Mesenchymal stem cell (in vitro differentiated cells and primary cell): ENCODE results near the gene EI24.

Source experiments
- DNase-seq: peaks from one replicate; pipeline ENCODE4 v3.0.0-alpha.2; 2013
- H2AFZ ChIP-seq: one replicate; pipeline ENCODE4 v1.6.1; 2013; ENCODE audit warnings: low read depth, mild to moderate bottlenecking, control low read depth, inconsistent platforms, low read length, moderate library complexity
- H2AK5ac ChIP-seq: 2 replicates; pipeline ENCODE4 v1.6.1; 2013; ENCODE audit warnings: low read length, moderate library complexity, mild to moderate bottlenecking, inconsistent platforms; ENCODE audit not compliant: severe bottlenecking
- H2BK120ac ChIP-seq: one replicate; pipeline ENCODE4 v1.6.1; 2013; ENCODE audit warnings: low read depth, mild to moderate bottlenecking, inconsistent platforms, low read length, moderate library complexity
- H2BK12ac ChIP-seq, 2 experiments: one replicate each; pipeline ENCODE4 v1.6.1; 2013; ENCODE audit warnings: inconsistent platforms in 2 of 2, low read length in 2 of 2, mild to moderate bottlenecking in 2 of 2, moderate library complexity in 2 of 2, control low read depth in 1 of 2
- H2BK15ac ChIP-seq: one replicate; pipeline ENCODE4 v1.6.1; 2013; ENCODE audit warnings: mild to moderate bottlenecking, low read depth, inconsistent platforms; ENCODE audit not compliant: poor library complexity, severe bottlenecking
- H2BK5ac ChIP-seq: 2 replicates; pipeline ENCODE4 v1.6.1; 2013; ENCODE audit warnings: low read depth, mild to moderate bottlenecking, low read length, control low read depth, inconsistent platforms; ENCODE audit not compliant: poor library complexity, severe bottlenecking
- H3K14ac ChIP-seq, 2 experiments: one replicate each; pipeline ENCODE4 v1.6.1; 2013; ENCODE audit warnings: inconsistent platforms in 2 of 2, low read length in 2 of 2, control low read depth in 1 of 2, mild to moderate bottlenecking in 1 of 2, moderate library complexity in 1 of 2
- H3K18ac ChIP-seq, 2 experiments: one replicate each; pipeline ENCODE4 v1.6.1; 2013; ENCODE audit warnings: inconsistent platforms in 2 of 2, low read length in 2 of 2, control low read depth in 1 of 2, low read depth in 1 of 2, mild to moderate bottlenecking in 1 of 2
- H3K23ac ChIP-seq, 2 experiments: one replicate each; pipeline ENCODE4 v1.6.1; 2013; ENCODE audit warnings: inconsistent platforms in 2 of 2, low read length in 2 of 2, mild to moderate bottlenecking in 2 of 2, moderate library complexity in 2 of 2, control low read depth in 1 of 2
- H3K27ac ChIP-seq: 2 replicates; pipeline ENCODE4 v1.5.1; 2013; ENCODE audit warnings: mild to moderate bottlenecking, moderate library complexity, low read length, control low read depth, inconsistent platforms; ENCODE audit not compliant: poor library complexity, severe bottlenecking
- H3K27me3 ChIP-seq, 2 experiments: 2 replicates each; pipeline versions ENCODE4 v1.6.1 to v1.7.0; 2013; ENCODE audit warnings: low read length in 2 of 2, mild to moderate bottlenecking in 2 of 2, moderate library complexity in 2 of 2, control low read depth in 1 of 2, inconsistent platforms in 1 of 2; ENCODE audit not compliant: control insufficient read depth in 1 of 2, insufficient read depth in 1 of 2
- H3K36me3 ChIP-seq, 2 experiments: 2 replicates each; pipeline versions ENCODE4 v1.6.1 to v1.7.0; 2013; ENCODE audit warnings: low read length in 2 of 2, control low read depth in 1 of 2, inconsistent platforms in 1 of 2, low read depth in 1 of 2, mild to moderate bottlenecking in 1 of 2; ENCODE audit not compliant: insufficient read depth in 2 of 2, control insufficient read depth in 1 of 2
- H3K4ac ChIP-seq, 2 experiments: one replicate each; pipeline ENCODE4 v1.6.1; 2013; ENCODE audit warnings: inconsistent platforms in 2 of 2, low read length in 2 of 2, mild to moderate bottlenecking in 2 of 2, moderate library complexity in 2 of 2, control low read depth in 1 of 2, low read depth in 1 of 2
- H3K4me1 ChIP-seq: 2 replicates; pipeline ENCODE4 v1.6.1; 2013; ENCODE audit warnings: low read depth, low read length, control low read depth; ENCODE audit not compliant: control insufficient read depth, insufficient read depth
- H3K4me2 ChIP-seq: 2 replicates; pipeline ENCODE4 v1.6.1; 2013; ENCODE audit warnings: low read length, mild to moderate bottlenecking, inconsistent platforms; ENCODE audit not compliant: poor library complexity, severe bottlenecking
- H3K4me3 ChIP-seq, 2 experiments: 2 replicates each; pipeline versions ENCODE4 v1.5.1 to v1.7.0; 2013; ENCODE audit warnings: low read length in 2 of 2, mild to moderate bottlenecking in 2 of 2, control low read depth in 1 of 2, low read depth in 1 of 2; ENCODE audit not compliant: insufficient read depth in 1 of 2
- H3K79me1 ChIP-seq: replicated peaks from 2 replicates; pipeline ENCODE4 v1.6.1; 2013; ENCODE audit warnings: mild to moderate bottlenecking, control low read depth, low read length, inconsistent platforms; ENCODE audit not compliant: poor library complexity, severe bottlenecking
- H3K9ac ChIP-seq: 2 replicates; pipeline ENCODE4 v1.7.0; 2013; ENCODE audit warnings: mild to moderate bottlenecking, low read length, moderate library complexity
- H3K9me3 ChIP-seq: 2 replicates; pipeline ENCODE4 v1.7.0; 2013; ENCODE audit warnings: mild to moderate bottlenecking, low read length; ENCODE audit not compliant: control insufficient read depth
- H4K8ac ChIP-seq: one replicate; pipeline ENCODE4 v1.6.1; 2013; ENCODE audit warnings: inconsistent platforms, mild to moderate bottlenecking, low read length, moderate library complexity
- H4K91ac ChIP-seq: one replicate; pipeline ENCODE4 v1.6.1; 2013; ENCODE audit warnings: mild to moderate bottlenecking, low read length, inconsistent platforms
- WGBS: methylation state at CpG from one replicate; pipeline ENCODE4 v1.1.7; 2013; ENCODE audit warnings: mixed read lengths; 5-methylcytosine and 5-hydroxymethylcytosine counted together

Gene EI24

GRCh38 chr11:125623064-125623463 is 53.8 kb downstream of the EI24 start:
- peaks cover 7% of the 10 kb centered on the region for H3K79me1 ChIP-seq
- no peak overlapping the region for H3K23ac ChIP-seq

GRCh38 chr11:125624756-125625213 is 55.5 kb downstream of the EI24 start, which contains the start of gene CHEK1:
TSS of gene CHEK1 (plus strand) at chr11:125625163. CDS start at chr11:125626769, 1,606 bp downstream.
- Histone ChIP-seq H3K18ac (peak within 1 kb of the TSS; percentile 22 to 74), H3K14ac (peak within 1 kb of the TSS in 1 of 2 experiments; percentile 35), H3K36me3 (peaks cover 7 to 35% of the 10 kb centered on the region in 2 experiments), H3K4me1 (peaks cover 3% of the 10 kb centered on the region), H3K9ac (peak within 1 kb of the TSS; percentile 96), H4K8ac (peak within 1 kb of the TSS; percentile 74), H3K4me3 (peak within 1 kb of the TSS; percentile 66 to 91), H3K27ac (peak within 1 kb of the TSS; percentile 96), H3K23ac (peak within 1 kb of the TSS in 1 of 2 experiments; percentile 0), H2BK5ac (no peak within 1 kb of the TSS), H4K91ac (peak within 1 kb of the TSS; percentile 67), H2BK120ac (peak within 1 kb of the TSS; percentile 75), H3K4ac (peak within 1 kb of the TSS; percentile 20 to 90), H3K79me1 (peaks cover 10% of the 10 kb centered on the region), H2AFZ (peak within 1 kb of the TSS; percentile 88), H3K27me3 (no peaks in the 10 kb centered on the region), H2BK15ac (peak within 1 kb of the TSS; percentile 52), H2AK5ac (peak within 1 kb of the TSS; percentile 52), H3K4me2 (peak within 1 kb of the TSS; percentile 88), H2BK12ac (peak within 1 kb of the TSS in 1 of 2 experiments; percentile 69), H3K9me3 (no peaks in the 10 kb centered on the region)
- DNase-seq = no peak
- 79% methylated on average over 6 of the region's 9 CpGs for WGBS

More at GRCh38 chr11:125623064-125623463, 53.8 kb downstream of the EI24 start:
- no peak overlapping the region for H3K27ac ChIP-seq
- H2BK120ac ChIP-seq = no peak overlapping the region
- no peak overlapping the region for H2BK12ac ChIP-seq
- H3K36me3 ChIP-seq = peaks cover 10 to 48% of the 10 kb centered on the region in 2 experiments
- H3K4me3 ChIP-seq = no peak overlapping the region
- H3K4me2 ChIP-seq = no peak overlapping the region
- WGBS = no CpG with 5 or more reads among the region's 1 CpG
- peak overlapping the region; percentile 42 for H2AK5ac ChIP-seq
- peak overlapping the region; percentile 16 for H3K9ac ChIP-seq
- no peaks in the 10 kb centered on the region for H3K27me3 ChIP-seq
- H4K91ac ChIP-seq = no peak overlapping the region
- no peak overlapping the region for H3K18ac ChIP-seq
- peaks cover 3% of the 10 kb centered on the region for H3K4me1 ChIP-seq
- H3K14ac ChIP-seq = no peak overlapping the region
- no peak for DNase-seq
- H4K8ac ChIP-seq = no peak overlapping the region
- no peak overlapping the region for H2BK5ac ChIP-seq
- no peak overlapping the region for H2BK15ac ChIP-seq
- no peak overlapping the region for H2AFZ ChIP-seq
- H3K9me3 ChIP-seq = no peaks in the 10 kb centered on the region
- H3K4ac ChIP-seq = no peak overlapping the region

- Histone ChIP-seq H2BK12ac (no peak overlapping the region), H3K4me2 (peak overlapping the region; percentile 88), H4K8ac (peak overlapping the region; percentile 74), H3K9ac (peak overlapping the region; percentile 96), H2AK5ac (no peak overlapping the region), H2BK15ac (peak overlapping the region; percentile 52), H3K4me3 (peak overlapping the region; percentile 66 to 91), H2BK5ac (no peak overlapping the region), H3K14ac (no peak overlapping the region), H4K91ac (peak overlapping the region; percentile 48), H3K23ac (peak overlapping the region in 1 of 2 experiments; percentile 0), H3K4me1 (peaks cover 3% of the 10 kb centered on the region), H3K9me3 (no peaks in the 10 kb centered on the region), H2AFZ (peak overlapping the region; percentile 60), H3K79me1 (peaks cover 10% of the 10 kb centered on the region), H3K27ac (peak overlapping the region; percentile 96), H2BK120ac (no peak overlapping the region), H3K18ac (peak overlapping the region; percentile 22 to 74), H3K36me3 (peaks cover 7 to 35% of the 10 kb centered on the region in 2 experiments), H3K27me3 (no peaks in the 10 kb centered on the region), H3K4ac (peak overlapping the region; percentile 2 to 20)
- DNase-seq = no peak
- 8% methylated on average over 20 of the region's 20 CpGs for WGBS
Measured at GRCh38 chr11:125625225-125625629, 56.0 kb downstream of the EI24 start.

GRCh38 chr11:125625630-125626287 is 56.5 kb downstream of the EI24 start:
- no peaks in the 10 kb centered on the region for H3K9me3 ChIP-seq
- H3K27ac ChIP-seq = peak overlapping the region; percentile 96
- peaks cover 3% of the 10 kb centered on the region for H3K4me1 ChIP-seq
- peak overlapping the region; percentile 75 for H2BK120ac ChIP-seq
- WGBS = under 1% methylated on average over 49 of the region's 51 CpGs
- peak overlapping the region; percentile 74 for H4K8ac ChIP-seq
- H3K23ac ChIP-seq = no peak overlapping the region
- H3K14ac ChIP-seq = peak overlapping the region in 1 of 2 experiments; percentile 35
- peak overlapping the region; percentile 66 to 91 for H3K4me3 ChIP-seq
- H3K9ac ChIP-seq = peak overlapping the region; percentile 96
- peak overlapping the region; percentile 20 to 90 for H3K4ac ChIP-seq
- H3K4me2 ChIP-seq = peak overlapping the region; percentile 88
- peak overlapping the region; percentile 67 for H4K91ac ChIP-seq
- H3K27me3 ChIP-seq = no peaks in the 10 kb centered on the region
- H2AK5ac ChIP-seq = no peak overlapping the region
- peak overlapping the region; percentile 22 to 74 for H3K18ac ChIP-seq
- peak; percentile 93 for DNase-seq
- peak overlapping the region; percentile 52 for H2BK15ac ChIP-seq
- H3K79me1 ChIP-seq = peaks cover 10% of the 10 kb centered on the region
- no peak overlapping the region for H2BK5ac ChIP-seq
- H2AFZ ChIP-seq = peak overlapping the region; percentile 88
- peaks cover 7 to 32% of the 10 kb centered on the region in 2 experiments for H3K36me3 ChIP-seq
- H2BK12ac ChIP-seq = peak overlapping the region in 1 of 2 experiments; percentile 69
